NCI-H2227 (cell line): Measurements from ENCODE around the gene FIGNL1.
"Not testable (repeated sequence)": the region's sequence is repeated elsewhere in the genome, so short reads cannot be mapped to it uniquely, and the experiment has no call there.

Source experiments
- DNase-seq: peaks from one replicate; lab custom pipeline; 2025; ENCODE audit not compliant: unreplicated experiment; lab: John Stamatoyannopoulos, UW

FIGNL1 gene

DNA sequence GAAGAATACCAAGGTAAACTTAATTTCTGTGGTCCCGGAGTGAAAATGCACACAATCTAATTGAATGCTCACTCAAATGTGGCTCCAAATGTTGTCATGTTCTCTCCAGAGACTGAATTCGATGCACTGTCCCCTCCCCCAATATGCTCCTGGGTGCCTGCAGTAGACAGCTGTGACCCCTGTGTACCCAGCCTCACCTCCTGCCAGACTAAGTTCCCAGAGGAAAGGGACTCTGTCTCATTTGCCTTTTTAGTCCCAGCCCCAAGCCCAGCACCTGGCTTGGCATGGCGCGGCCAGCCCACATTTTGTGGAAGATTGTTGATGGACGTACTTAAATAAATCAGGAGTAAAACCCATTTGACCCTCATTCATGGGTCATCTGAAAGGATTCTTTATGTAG lies 21.8 kb upstream of the FIGNL1 start:
- DNase-seq: no peak

DNA sequence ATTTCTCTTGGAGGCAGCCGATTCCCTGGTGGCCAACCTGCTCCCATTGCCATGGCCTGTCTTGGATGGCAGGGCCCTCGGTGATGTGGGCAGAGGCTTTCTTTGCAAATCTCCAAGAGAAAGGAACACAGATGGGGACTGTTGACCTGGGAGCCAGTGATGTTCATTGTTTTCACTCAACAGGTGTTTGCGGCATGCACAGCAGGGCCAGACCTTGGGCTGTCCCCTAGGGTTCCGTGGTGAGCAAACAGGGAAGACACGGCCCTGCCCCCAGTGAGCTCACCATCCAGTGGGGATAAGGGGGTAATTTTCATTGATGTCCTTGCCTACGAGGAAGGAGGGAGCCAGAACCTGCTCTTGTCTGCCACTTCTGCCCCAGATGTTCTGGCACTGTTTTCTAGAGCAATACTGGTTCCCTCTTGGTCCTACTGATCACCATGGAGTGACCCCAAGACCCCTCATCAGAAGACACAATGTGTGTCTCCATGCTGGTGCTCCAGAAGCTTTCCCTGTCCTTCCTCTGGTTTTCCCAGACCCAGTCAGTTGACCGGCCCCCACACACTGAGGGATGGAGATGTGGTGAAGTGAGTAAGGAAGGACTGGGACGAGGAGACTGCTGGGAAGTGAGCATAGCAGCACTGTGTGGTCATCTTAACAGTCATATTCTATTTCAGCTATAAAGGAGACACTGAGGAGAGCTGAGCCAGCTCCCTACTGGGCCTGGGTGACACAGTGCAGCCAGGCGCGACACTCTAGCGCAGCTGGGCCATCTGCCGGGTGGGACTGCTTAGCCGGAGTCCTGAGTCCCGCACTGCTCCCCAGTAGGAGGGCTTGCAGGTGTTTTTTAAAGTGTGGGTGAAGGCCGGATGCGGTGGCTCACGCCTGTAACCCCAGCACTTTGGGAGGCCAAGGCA lies 20.4 kb upstream of the FIGNL1 start:
- DNase-seq: no peak

DNA sequence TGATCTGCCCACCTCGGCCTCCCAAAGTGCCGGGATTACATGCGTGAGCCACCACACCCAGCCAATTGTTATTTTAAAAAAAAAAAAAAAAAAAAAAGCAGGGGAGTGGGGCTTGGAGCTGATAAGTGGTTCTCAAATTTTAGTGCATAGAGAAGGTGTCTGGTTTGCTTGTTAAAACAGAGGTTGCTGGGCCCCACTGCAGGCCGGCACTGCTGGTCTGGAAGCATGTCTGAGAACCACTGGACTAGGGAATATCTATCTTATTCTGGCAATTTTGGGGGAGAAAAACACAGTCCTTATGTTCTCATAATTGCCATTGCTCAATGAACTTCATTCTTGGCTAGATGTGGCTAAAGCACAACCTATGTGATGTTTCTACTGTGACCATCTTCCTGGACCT lies 19.0 kb upstream of the FIGNL1 start:
- no peak for DNase-seq

DNA sequence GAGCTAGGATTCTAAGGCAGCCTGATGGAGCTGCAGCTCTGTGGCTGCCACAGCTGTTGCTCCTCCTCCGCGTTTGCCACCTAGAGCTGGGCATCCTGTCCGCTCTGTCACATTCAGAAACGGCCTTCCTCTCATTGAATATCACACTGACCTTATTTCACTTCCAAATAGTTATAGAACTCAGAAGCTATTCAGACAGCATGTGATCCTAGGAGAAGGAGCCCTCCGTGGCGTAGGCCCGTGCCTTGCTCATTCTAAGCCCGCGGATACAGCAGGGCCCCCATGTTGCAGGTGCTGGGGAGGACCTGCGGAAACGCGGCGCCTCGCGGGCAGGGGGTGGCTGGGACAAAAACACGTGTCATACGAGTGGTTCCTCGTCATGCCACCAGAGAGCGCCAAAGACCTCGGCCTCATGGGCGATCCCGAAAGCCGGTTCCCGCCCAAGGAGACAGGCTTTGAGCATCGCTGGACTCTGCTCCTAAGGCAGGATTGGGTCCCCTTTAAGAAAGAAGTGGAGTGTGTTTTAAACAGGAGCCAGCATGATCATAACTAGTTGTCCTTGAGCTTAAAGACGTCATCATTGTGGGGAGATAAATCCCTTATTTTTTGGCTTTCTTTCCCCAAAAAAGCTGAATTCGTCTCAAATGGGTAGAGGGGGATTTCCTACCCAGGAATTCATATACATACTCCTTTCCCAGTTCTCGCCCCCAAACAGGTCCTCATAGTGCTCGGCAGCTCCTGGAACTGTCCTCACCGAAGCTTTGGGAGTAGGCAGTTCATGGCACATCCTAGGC lies 17.9 kb upstream of the FIGNL1 start:
- DNase-seq: peak; percentile 89

DNA sequence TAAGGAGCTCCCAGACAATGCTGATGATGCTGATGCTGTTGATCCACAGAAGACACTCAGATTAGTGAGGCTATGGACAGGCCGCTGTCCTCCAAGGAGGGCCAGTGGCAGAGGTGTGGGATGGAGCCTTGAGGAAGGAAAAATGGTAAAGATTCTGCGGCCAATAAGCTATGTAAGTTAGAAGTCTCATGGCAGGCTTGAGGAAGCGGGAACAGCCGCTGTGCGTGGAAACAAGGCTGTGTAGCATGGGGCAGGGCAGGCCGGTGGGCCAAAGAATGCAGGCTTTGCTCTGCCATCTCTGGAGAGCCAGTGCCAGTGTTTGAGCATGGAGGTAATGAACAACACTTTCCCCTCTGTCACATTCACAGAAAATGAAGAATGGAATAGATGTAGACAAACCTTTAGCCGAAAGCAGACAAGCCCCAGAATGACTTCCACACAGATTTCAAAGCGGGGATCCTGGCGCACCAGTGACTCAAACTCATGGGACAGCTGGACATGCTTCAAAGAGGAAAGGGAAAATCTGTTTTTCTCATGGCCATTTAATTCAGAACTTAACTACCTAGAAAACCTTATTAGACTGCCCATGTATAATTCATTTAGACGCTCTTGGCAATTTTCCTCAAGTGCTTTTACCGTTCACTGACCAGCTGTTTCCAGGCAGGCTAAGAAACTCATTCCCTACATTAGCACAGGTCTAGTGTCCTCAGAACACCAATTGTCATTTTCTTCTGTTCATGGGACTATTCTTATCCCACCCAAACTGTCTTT lies 16.9 kb upstream of the FIGNL1 start:
- DNase-seq: no peak

DNA sequence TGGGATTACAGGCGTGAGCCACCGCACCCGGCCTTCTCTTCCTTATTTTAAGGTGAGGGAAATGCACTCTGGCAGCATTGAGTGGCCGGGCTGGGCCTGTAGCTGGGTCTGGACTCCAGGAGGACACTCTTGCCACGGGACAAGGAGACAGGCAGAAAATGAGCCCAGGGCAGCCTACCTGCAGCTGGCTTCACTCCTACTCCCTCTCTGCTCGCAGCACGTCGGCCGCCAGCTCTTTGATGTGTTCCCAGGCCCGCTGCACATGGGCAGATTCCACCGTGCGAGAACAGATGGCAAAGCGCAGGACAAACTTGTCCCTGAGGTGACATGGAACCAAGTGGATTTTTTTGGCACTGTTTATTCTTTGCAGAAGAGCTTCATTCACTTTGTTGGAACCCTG lies 12.9 kb upstream of the FIGNL1 start:
- no peak for DNase-seq

DNA sequence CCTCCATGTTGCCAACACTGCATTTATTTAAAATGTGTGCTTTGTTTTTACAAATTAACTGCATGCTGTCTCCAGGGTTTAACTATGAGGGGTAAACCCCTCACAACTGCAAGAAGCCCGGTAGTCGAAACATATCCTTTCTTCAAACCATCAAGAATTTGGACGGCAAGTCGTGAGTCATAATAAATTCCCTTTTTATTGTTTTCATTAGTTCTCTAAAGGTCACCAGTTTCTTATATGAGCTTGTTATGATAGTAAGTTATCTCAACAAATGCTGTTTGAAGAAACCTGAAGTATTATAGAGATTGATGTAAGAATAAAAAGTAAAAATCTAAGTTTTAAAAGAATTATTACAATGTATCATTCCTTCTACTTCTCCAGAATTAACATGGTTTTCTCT lies 12.2 kb upstream of the FIGNL1 start:
- no peak for DNase-seq

DNA sequence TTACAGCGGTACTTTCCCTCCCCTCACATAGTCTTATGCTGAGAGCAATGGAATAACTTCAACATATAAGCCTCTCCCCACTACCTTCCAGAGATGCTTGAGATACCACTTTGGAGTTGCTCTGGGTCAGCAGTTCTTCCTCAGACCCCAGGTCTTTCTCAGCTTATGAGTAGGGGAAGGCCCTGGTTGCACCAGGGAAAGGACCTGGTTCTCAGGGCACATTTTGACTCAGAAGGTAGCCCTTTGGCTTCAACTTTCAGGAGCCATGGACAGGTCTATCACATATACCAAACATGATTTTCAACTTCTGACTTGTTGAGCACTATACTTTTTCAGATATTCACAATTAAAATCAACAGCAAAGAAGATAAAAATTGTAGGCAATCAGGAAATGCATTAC lies 11.5 kb upstream of the FIGNL1 start:
- no peak for DNase-seq

DNA sequence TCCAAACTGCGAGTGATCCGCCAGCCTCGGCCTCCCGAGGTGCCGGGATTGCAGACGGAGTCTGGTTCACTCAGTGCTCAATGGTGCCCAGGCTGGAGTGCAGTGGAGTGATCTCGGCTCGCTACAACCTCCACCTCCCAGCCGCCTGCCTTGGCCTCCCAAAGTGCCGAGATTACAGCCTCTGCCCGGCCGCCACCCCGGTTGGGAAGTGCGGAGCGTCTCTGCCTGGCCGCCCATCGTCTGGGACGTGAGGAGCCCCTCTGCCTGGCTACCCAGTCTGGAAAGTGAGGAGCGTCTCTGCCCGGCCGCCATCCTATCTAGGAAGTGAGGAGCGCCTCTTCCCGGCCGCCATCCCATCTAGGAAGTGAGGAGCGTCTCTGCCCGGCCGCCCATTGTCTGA lies 9.0 kb upstream of the FIGNL1 start:
- not testable (repeated sequence) for DNase-seq

DNA sequence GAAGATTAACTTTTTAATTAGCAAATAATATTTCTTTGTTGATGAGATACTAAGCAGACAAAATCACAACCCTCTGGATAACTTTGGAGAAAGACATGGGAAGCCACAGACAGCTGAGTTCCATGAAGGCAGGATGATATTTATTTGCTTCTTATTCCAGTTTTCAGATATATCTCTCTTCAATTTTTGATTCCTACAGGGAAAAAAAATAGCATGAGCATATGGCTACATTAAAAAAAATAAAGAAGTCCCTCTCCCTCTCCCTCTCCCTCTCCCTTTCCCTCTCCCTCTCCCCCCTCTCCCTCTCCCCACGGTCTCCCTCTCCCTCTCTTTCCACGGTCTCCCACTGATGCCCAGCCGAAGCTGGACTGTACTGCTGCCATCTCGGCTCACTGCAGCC lies 8.5 kb upstream of the FIGNL1 start:
- not testable (repeated sequence) for DNase-seq

DNA sequence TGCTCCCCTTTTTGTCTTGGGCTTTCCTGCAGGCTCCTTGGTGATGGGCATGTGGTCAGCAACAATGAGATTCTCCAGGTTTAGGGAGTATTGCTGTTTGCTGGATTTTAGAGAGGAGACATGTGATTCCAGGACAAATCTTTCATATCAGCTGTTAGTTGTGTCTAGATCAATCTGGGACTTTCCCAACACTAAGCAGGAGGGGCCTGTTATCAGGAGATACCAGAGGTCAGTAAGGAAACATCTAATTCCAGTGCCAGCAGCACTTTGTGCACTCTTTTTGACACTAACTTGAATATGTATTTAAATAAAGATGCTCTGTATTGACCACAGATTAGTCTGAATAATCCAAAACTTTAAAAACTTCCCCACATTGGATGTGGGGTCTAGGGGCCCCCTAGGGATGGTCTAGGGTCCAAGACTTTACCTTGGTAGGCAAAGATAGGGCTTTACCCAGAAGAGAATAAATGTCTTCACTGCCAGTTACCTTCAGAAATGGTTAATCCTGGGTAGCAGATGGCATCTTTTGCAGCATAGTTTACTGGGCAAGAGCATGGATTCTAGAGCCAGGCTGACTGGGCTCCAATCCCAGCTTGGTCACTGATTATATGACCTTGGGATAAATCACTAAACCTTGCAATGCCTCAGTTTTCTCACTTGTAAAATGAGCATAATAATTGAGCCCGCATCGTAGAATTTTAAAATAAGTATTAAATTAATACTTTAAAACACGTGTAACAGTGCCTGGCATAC lies 6.4 kb upstream of the FIGNL1 start:
- no peak for DNase-seq

DNA sequence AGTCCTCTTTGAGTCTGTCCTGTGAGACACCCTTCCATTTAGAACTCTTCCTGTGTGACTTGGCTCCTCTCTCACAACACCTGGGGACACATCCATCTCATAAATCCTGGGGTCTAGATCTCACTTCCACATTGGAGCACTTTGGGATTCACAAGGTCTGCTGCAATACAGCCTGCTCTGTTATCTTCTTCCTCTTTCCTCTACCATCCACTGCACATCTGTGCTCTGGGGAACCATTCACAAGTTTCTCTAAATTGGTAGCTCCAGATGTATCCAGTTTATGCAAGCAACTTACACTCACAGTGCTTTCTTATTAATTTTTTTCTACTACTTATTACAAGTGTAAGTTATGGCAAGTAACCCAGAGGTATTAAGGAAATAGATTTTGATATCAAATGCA lies 5.5 kb upstream of the FIGNL1 start:
- no peak for DNase-seq

DNA sequence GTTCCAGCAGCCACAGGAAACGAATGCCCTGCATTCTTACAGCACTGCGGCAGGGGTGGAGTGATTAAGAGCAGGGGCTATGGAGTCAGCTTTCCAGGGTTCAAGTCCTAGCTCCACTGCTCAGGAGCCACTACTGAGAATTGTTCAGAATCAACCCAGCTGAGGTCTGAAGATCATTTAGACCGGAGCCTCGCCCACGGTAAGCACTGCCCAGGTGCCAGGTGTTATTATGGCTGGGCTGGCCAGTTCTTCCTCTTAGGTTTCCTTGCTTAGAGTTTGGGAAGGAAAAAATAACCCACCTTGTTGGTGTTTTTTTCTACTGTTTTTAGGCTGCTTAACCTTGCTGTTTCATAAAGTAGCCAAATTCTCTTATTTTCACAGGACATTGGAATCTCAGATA lies 4.8 kb upstream of the FIGNL1 start:
- no peak for DNase-seq

DNA sequence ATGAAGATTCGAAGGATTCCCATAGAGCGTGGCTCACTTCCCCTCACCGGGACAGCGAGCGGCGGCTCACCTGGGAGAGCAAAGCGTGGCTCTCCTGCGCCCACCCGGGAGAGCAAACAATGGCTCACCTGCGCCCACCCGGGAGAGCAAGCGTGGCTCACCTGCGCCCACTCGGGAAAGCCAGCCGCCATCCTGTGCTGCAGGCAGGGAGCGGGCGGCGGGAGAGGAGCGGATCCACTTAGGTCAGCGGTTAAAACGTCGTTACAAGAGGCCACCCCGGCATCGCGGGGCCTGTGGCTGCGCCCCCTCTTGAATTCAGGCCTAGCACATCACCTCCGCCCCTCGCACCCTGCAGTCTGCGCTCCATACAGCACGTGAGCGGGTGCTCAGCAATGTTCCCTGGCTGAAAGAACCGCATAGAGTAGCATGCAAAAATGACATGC lies 461 bp upstream of the FIGNL1 start:
- DNase-seq: peak; percentile 18

DNA sequence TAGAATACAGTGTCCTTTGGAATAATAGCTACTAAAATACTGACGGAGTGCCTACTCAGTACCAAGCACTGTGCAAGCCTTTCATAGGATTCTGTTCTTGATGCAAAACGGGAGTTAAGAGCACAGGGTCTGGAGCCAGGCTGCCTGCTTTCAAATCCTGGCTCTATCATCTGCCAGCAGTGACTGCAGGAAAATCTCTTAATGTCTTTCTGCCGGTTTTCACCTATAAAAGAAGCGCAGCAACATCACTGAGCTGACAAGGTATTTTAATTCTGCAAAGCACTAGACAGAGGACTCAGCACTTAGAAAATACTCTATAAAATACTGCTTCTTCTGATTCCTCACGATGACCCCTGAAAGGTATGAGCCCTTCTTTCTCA lies 659 bp downstream of the FIGNL1 start:
- DNase-seq: peak; percentile 15

DNA sequence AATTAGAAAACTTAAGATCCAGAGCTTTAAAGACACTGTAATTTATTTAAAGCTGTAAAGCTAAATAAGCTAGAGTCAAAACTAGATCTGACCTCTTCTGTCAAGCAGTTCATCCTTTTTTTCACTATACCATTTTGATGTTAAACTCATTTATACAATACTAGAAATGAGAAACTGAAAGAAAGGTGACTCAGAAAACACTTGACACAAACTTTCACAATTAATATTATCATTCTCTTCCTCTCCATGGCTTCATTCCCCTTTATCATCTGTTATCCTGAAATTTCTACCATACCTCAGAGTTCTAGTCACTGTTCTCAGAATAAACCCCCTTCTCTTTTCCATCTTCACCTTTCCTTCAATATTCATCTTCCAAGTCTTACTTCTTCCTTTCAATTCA lies 1.3 kb downstream of the FIGNL1 start:
- no peak for DNase-seq

DNA sequence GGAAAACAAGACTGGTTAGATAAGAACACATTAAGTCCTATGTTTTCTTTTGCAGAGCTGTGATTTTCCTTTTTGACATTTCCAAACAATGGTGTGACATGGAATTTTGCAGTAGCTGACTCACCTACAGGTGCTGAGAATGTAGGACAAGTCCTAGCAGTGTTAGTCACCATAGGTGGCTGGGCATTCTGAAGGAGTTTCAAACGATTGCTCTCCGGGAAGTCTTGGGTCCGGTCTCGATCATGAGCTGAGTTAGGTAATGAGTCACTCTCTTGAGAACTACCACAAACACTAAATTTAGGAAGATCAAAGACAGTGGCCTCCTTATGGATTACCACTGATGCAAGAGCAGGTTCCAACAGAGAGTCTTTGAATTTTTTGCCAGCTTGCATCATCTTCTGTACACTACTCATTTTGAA lies 3.6 kb downstream of the FIGNL1 start:
- no peak for DNase-seq

DNA sequence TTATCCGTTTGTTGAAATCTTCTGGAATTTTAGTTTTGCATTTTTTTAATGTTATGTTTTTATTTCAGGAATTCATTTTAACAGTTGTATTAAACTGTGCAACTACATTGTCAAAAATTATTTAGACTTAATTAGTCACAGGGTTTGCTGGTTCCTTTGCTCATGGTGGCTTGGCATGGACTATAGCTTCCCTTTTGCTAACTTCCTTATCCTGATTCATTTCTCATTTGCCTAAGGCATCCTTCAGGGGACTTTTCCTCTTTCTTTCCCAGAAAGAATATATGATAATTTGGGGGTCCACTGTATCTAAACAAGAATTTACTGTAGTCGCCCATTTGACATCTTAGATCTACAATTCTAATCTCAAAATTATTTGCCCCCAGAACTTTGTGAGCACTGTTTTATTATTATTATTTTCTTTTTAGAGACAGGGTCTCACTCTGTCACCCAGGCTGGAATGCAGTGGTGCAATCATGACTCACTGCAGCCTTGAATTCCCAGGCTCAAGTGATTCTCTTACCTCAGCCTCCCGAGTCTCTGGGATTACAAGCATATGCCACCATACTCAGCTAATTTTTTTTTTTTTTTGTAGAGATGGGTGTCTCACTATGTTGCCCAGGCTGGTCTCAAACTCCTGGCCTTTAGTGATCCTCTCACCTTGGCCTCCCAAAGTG lies 13.9 kb downstream of the FIGNL1 start:
- DNase-seq: no peak

DNA sequence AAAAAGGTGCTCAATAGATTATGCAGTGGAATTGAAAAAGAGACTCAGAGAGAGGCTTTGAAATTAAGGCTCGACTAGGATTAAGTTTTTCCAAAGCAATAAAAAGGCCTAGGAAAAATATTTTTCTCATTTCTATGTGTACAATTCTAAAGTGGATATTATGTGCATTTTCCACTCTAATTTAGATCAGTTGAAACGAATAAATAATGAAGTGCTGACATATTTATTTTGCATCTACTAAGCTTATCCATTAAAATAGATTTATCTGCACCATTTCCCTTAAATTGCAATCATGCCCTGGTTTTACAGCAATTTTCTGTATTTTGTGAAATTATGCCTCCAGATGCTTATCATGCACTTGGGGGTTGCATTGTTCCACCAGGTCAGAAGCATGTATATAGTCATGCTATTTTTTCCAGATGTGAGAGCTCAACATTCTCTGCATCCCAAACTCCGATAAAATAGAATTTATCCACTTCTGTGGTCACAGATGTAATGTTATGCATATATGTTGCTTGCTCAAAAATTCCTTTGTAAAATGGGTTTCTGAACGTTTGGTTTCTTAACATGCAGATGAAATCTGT lies 18.3 kb downstream of the FIGNL1 start:
- DNase-seq: no peak

DNA sequence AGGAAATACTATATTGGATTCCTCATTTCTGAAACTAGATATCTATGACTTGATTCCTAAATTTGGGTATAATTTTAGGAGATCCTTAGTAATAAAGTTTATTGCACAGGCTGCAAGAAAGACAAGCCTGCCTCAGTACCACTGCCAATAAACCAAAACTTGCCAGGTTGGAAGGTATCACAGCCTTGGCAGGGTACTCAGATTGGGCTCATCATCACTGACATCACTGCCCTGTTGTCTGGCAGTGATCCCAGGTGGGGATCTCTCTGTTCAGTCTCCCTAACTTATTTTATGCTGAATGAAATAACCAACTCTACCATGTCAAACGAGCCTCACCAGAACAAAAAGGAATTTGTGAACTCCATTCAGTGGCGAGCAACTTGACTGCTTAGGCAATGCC lies 18.8 kb downstream of the FIGNL1 start:
- DNase-seq: no peak
